ENCODE measurements around the gene PHKB.
A peak's percentile ranks its signal among the peaks of the same experiment; 100 is the strongest.
"Not testable (repeated sequence)": the region's sequence is repeated elsewhere in the genome, so short reads cannot be mapped to it uniquely, and the experiment has no call there.

The PHKB gene

GRCh38 chr16:47511882-47512281 lies 50.8 kb downstream of the PHKB start:
- DNase-seq (ENCODE audit: low spot score in 2 of 2) (no peak), ATAC-seq (no peak)
- Mint-ChIP-seq H3K4me3 (no peak overlapping the region), H3K9me3 (no peaks in the 10 kb centered on the region), H3K36me3 (peaks cover 44% of the 10 kb centered on the region), H3K27ac (no peak overlapping the region), H3K4me1 (no peaks in the 10 kb centered on the region)

GRCh38 chr16:47519037-47519436 lies 57.9 kb downstream of the PHKB start:
- DNase-seq (ENCODE audit: low spot score in 2 of 2) (no peak), ATAC-seq (peak; percentile 57)
- Mint-ChIP-seq H3K9me3 (no peaks in the 10 kb centered on the region), H3K36me3 (peaks cover 32% of the 10 kb centered on the region), H3K4me1 (peaks cover 15% of the 10 kb centered on the region), H3K4me3 (no peak overlapping the region), H3K27ac (no peak overlapping the region)

GRCh38 chr16:47519546-47519945 lies 58.4 kb downstream of the PHKB start:
- DNase-seq (ENCODE audit: low spot score in 2 of 2) (no peak), ATAC-seq (no peak)
- Mint-ChIP-seq H3K9me3 (no peaks in the 10 kb centered on the region), H3K4me3 (no peak overlapping the region), H3K27ac (no peak overlapping the region), H3K36me3 (peaks cover 29% of the 10 kb centered on the region), H3K4me1 (peaks cover 18% of the 10 kb centered on the region)

- Mint-ChIP-seq H3K4me1 (peaks cover 18% of the 10 kb centered on the region), H3K9me3 (no peaks in the 10 kb centered on the region), H3K36me3 (peaks cover 23% of the 10 kb centered on the region), H3K27ac (no peak overlapping the region), H3K4me3 (no peak overlapping the region)
- no peak for ATAC-seq
- no peak for DNase-seq (ENCODE audit: low spot score in 2 of 2)
Observed at GRCh38 chr16:47519996-47520679, 59.0 kb downstream of the PHKB start.

- peak; percentile 55 for ATAC-seq
- Mint-ChIP-seq H3K36me3 (no peaks in the 10 kb centered on the region), H3K4me3 (no peak overlapping the region), H3K9me3 (no peaks in the 10 kb centered on the region), H3K4me1 (peaks cover 18% of the 10 kb centered on the region), H3K27ac (peak overlapping the region; percentile 64)
- no peak for DNase-seq (ENCODE audit: low spot score in 2 of 2)
Observed at GRCh38 chr16:47523342-47524006, 62.3 kb downstream of the PHKB start.

- Mint-ChIP-seq H3K4me3 (no peak overlapping the region), H3K36me3 (no peaks in the 10 kb centered on the region), H3K9me3 (no peaks in the 10 kb centered on the region), H3K27ac (no peak overlapping the region), H3K4me1 (peaks cover 18% of the 10 kb centered on the region)
- ATAC-seq (no peak), DNase-seq (ENCODE audit: low spot score in 2 of 2) (no peak)
Observed at GRCh38 chr16:47524007-47524405, 62.9 kb downstream of the PHKB start.

- DNase-seq (ENCODE audit: low spot score in 2 of 2) (no peak), ATAC-seq (no peak)
- Mint-ChIP-seq H3K36me3 (no peaks in the 10 kb centered on the region), H3K9me3 (no peaks in the 10 kb centered on the region), H3K27ac (no peak overlapping the region), H3K4me3 (no peak overlapping the region), H3K4me1 (peaks cover 8% of the 10 kb centered on the region)
Observed at GRCh38 chr16:47528431-47528830, 67.3 kb downstream of the PHKB start.

GRCh38 chr16:47533744-47534292 lies 72.7 kb downstream of the PHKB start:
- no peaks in the 10 kb centered on the region for H3K36me3 Mint-ChIP-seq

GRCh38 chr16:47538472-47538871 lies 77.3 kb downstream of the PHKB start:
- DNase-seq (ENCODE audit: low spot score in 2 of 2) (no peak), ATAC-seq (no peak)
- Mint-ChIP-seq H3K9me3 (peaks cover 7% of the 10 kb centered on the region), H3K36me3 (no peaks in the 10 kb centered on the region), H3K27ac (no peak overlapping the region), H3K4me1 (no peaks in the 10 kb centered on the region), H3K4me3 (no peak overlapping the region)

More at GRCh38 chr16:47533744-47534292, 72.7 kb downstream of the PHKB start:
- no peak overlapping the region for H3K27ac Mint-ChIP-seq
- H3K4me3 Mint-ChIP-seq = no peak overlapping the region
- peaks cover 2% of the 10 kb centered on the region for H3K9me3 Mint-ChIP-seq
- DNase-seq (ENCODE audit: low spot score in 2 of 2) = no peak
- no peak for ATAC-seq
- no peaks in the 10 kb centered on the region for H3K4me1 Mint-ChIP-seq

- not testable (repeated sequence) for H3K27ac Mint-ChIP-seq
- peaks cover 13% of the 10 kb centered on the region for H3K4me1 Mint-ChIP-seq
Observed at GRCh38 chr16:47539707-47540670, 78.9 kb downstream of the PHKB start.

GRCh38 chr16:47541135-47541534 lies 80.0 kb downstream of the PHKB start:
- H3K36me3 Mint-ChIP-seq; DNase-seq (ENCODE audit: low spot score in 2 of 2); H3K27ac Mint-ChIP-seq; H3K4me3 Mint-ChIP-seq; ATAC-seq: not testable (repeated sequence)
- peaks cover 23% of the 10 kb centered on the region for H3K4me1 Mint-ChIP-seq
- peaks cover 20% of the 10 kb centered on the region for H3K9me3 Mint-ChIP-seq

More at GRCh38 chr16:47539707-47540670, 78.9 kb downstream of the PHKB start:
- not testable (repeated sequence) for DNase-seq (ENCODE audit: low spot score in 2 of 2); H3K36me3 Mint-ChIP-seq; H3K4me3 Mint-ChIP-seq; ATAC-seq
- peaks cover 13% of the 10 kb centered on the region for H3K9me3 Mint-ChIP-seq

- DNase-seq (ENCODE audit: low spot score in 2 of 2) = not testable (repeated sequence)
- Mint-ChIP-seq H3K27ac (peak overlapping the region; percentile 10), H3K36me3 (peaks cover 11% of the 10 kb centered on the region), H3K4me1 (peaks cover 23% of the 10 kb centered on the region), H3K9me3 (peaks cover 20% of the 10 kb centered on the region), H3K4me3 (peak overlapping the region; percentile 29)
- ATAC-seq = peak; percentile 59
Observed at GRCh38 chr16:47544255-47544654, 83.1 kb downstream of the PHKB start.

- not testable (repeated sequence) for H3K27ac Mint-ChIP-seq; H3K4me3 Mint-ChIP-seq; DNase-seq (ENCODE audit: low spot score in 2 of 2); H3K4me1 Mint-ChIP-seq; ATAC-seq
- Mint-ChIP-seq H3K9me3 (peaks cover 14% of the 10 kb centered on the region), H3K36me3 (peaks cover 16% of the 10 kb centered on the region)
Observed at GRCh38 chr16:47551185-47551584, 90.1 kb downstream of the PHKB start.

- H3K4me1 Mint-ChIP-seq; H3K27ac Mint-ChIP-seq; ATAC-seq; H3K4me3 Mint-ChIP-seq; DNase-seq (ENCODE audit: low spot score in 2 of 2): not testable (repeated sequence)
- Mint-ChIP-seq H3K36me3 (peaks cover 16% of the 10 kb centered on the region), H3K9me3 (peaks cover 13% of the 10 kb centered on the region)
Observed at GRCh38 chr16:47551767-47552166, 90.6 kb downstream of the PHKB start.
